8988T (cell line): ENCODE results near the gene SMURF2.
"Not testable (repeated sequence)": the region's sequence is repeated elsewhere in the genome, so short reads cannot be mapped to it uniquely, and the experiment has no call there.

ENCODE experiments used
- DNase-seq: peaks from one replicate; pipeline ENCODE4 v3.0.0; 2011

Gene SMURF2

GRCh38 chr17:64628641-64629040 is 33.5 kb downstream of the SMURF2 start:
- no peak for DNase-seq

DNA sequence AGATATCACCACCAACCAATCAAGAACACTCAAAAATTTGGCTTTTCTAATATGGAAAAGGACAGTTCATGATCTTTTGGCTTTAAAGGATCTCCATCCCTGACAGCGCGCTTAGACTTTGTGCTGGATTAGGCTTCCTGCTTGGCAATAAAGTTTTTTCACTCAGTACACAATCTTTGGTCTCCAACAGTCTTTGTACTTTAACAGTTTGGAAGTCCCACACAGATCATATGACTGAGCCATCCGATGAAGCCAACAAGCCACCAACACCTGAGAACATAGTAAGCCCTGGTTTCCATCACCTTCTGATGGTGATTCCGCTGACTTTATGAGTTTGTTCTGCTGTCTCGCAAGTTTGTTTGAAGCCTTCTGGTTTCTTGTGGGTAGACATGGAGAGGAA is 34.3 kb downstream of the SMURF2 start:
- DNase-seq, result no peak

GRCh38 chr17:64626827-64627226 is 35.3 kb downstream of the SMURF2 start:
- no peak for DNase-seq

DNA sequence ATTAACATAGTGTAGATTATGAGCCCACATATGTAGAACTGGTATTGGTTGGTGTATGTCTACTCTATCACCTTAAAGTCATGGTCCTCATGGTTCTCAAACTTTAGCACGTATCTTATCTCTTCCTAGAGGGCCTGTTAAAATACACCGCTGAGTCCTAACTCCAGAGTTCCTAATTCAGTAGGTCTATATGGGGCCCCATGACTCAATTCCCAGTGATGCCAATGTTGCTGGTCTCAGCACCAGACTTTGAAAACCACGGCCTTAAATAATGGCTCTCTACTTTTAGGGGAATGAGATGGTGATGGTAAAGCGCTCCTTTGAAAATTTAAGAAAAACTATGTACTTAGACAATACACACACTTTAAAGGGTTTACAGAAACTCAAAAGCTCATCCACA is 36.6 kb downstream of the SMURF2 start:
- DNase-seq, result no peak

DNA sequence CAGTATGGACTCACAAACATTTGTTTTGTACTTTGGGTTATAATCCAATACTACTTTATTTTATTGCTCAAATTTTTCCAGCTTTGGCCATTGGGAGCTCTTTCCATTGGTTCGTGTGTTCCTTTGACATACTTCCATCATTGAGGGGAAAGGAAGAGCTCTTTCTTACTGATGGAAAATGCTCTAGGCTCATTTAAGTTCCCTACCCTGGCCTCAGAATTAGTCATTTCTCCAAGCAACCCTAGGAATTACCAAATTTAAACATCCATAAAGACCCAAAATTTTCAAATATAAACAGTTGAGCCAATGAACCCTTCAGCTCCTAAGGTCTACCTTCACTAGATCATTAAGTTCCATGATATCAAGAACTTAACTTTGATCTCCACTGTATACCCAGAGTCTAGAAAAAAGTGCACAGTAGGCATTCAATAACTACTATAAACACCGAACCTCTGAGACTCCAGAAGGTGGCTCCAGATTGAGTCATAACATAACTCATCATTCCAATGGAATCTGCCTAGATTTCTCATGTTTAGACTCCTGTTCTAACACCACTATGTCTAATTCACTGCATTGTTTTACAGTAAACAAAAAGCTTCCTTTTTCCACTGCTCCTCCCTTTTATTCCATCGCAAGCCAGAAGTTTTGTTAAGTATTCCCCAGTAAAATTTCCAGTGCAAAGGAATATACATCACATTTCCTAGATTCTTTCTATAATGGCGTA is 39.0 kb downstream of the SMURF2 start:
- DNase-seq, result no peak

- DNase-seq, result no peak
Observed at GRCh38 chr17:64621772-64622171, 40.3 kb downstream of the SMURF2 start.

DNA sequence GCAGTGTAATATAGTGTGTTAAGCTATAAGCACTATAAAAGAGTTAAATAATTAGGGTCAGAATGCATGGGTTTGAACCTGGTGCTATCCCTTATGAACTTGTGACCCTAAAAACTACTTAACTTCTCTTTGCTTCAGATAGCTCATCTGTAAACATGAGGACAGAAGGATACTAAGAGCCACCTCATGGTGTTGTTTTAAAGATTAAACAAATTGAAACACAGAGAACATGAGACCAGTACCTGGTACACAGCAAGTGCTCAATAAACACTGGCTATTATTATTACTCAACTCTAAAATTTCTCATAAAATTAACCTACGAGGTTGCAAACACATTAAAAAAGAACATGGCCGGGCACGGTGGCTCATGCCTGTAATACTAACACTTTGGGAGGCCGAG is 43.3 kb downstream of the SMURF2 start:
- DNase-seq, result no peak

DNA sequence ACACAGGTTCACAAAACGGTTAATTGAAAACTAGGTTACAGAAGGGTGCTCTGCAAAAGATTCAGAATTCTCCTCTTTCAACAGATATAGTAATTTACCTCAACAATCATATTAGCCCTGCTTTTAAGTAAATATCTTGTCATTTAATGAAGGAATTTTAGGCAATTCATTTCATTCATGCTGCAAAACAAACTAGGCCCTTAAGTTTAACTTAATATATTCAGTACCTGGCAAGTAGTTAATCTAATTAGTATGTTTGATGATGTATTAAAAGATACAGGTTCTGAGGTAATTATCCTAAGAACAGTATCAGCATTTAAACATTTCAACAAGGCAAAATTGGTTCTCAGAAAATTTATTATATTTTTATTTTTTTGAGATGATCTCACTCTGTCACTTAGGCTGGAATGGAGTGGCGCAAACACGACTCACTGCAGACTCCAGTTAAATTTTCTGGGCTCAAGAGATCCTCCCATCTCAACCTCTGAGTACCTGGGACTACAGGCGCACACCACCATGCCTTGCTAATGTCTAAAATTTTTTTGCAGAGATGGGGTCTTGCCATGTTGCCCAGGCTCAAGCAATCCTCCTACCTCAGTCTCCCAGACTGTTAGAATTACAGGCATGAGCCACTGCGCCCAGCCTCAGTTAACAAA is 44.9 kb downstream of the SMURF2 start:
- no peak for DNase-seq

- DNase-seq, result no peak
Observed at GRCh38 chr17:64615028-64615677, 47.0 kb downstream of the SMURF2 start.

DNA sequence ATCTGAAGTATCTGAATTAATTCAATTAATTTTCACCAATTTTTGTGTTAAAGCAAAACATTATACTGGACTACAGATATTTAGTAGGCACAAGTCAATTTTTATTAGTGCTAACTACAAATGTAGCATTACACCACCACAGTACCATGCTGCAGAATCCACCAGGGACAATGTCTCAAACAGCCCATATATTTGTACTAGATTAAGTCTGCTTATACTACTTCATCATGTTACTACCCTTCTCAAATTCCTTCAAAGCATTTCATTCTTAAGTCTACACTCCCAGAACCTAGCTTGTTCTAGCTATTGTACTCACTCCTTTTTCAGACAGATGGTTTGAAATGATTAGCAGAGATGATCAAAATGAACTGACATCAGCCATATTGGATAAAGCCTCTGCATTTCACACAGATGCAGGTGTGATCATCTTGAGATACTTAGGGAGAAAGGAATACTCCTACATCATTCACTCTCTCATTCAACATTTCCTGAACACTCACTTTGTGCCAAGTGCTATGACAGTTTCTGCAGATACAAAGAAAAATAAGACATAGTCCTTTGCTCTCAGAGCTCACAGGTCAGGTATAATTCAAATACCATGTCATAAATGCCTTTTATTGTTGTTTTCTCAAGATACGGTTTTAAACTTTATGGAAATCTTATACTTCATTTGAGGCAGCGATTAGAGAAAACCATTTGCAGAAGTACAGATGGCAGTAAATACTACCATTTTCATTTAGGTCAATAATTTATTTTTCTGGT is 47.7 kb downstream of the SMURF2 start:
- no peak for DNase-seq

DNA sequence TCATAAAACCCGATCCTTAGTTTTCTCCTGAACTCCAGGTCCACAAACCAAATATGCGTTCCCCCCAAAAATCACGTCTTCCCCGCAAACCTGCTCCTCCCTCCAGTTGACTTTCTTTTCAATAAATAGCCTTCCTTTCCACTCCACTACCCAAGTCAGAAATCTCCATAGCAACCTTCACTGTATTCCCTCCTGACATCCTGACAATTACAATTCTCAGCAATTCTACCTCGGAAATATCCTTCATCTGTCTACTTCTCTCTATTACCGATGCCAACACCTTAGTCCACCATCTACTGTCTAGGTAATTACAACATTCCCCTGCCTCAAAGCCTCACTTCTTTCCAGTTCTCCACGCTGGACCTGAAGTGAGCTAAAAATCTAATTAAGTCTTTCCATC is 50.7 kb downstream of the SMURF2 start:
- DNase-seq, result no peak

DNA sequence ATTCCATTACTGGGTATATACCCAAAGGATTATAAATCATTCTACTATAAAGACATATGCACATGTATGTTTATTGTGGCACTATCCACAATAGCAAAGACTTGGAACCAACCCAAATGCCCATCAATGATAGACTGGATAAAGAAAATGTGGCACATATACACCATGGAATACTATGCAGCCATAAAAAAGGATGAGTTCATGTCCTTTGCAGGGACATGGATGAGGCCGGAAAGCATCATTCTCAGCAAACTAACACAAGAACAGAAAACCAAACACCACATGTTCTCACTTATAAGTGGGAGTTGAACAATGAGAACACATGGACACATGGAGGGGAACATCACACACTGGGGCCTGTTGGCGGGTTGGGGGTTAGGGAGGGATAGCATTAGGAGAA is 51.9 kb downstream of the SMURF2 start:
- DNase-seq, result not testable (repeated sequence)

GRCh38 chr17:64608571-64608981 is 53.5 kb downstream of the SMURF2 start:
- DNase-seq, result no peak

GRCh38 chr17:64607862-64608565 is 54.1 kb downstream of the SMURF2 start:
- no peak for DNase-seq

DNA sequence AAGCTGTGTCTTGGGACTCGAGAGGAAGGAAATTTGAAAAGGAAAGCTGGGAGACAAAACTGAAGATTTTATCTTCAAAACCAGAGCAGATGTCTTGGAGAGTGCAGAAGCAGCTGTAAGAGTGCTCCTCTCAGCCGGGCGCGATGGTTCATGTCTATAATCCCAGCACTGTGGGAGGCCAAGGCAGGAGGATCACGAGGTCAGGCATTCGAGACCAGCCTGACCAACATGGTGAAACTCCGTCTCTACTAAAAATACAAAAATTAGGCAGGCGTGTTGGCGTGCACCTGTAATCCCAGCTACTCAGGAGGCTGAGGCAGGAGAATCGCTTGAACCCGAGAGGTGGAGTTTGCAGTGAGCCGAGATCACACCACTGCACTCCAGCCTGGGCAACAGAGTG is 57.6 kb downstream of the SMURF2 start:
- not testable (repeated sequence) for DNase-seq

DNA sequence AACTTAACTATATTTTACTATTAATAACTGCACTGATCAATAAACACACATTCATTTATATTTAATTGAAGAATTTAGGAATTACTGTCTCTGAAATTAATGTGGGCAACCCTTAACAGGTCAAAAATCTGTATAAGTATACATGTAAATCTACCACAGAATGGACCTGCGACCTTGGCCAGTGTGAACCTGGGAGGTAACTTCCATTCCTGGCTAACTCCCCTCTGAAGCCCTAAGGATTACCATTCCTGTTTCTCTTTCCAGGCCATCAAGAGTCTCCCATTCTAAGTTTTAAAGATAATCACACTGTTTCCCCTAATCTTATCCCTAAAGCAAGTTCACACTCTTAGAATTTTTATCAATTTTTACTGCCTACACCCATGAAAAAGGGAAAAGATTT is 58.1 kb downstream of the SMURF2 start:
- no peak for DNase-seq

GRCh38 chr17:64599827-64600226 is 62.3 kb downstream of the SMURF2 start:
- no peak for DNase-seq

DNA sequence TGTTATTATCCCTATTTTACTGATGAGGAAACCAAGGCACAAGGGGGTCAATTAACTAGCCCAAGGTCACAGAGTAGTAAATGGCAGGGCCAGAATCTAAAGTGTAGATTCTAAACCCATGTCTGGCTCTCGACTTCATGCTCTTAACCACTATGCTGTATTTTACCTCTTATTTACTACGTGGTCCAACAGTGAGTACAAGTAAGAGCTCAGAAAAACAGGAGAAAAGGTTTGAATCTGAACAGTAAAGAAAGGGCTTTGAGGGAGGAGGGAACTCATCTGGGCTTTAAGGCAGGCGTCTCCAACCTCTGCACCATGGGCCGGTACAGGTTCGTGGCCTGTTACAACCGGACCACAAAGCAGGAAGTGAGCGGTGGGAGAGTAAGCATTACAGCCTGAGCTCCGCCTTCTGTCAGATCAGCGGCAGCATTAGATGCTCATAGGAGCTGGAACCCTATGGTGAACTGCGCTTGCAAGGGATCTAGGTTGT is 62.9 kb downstream of the SMURF2 start:
- DNase-seq, result no peak

GRCh38 chr17:64598672-64599071 is 63.4 kb downstream of the SMURF2 start:
- DNase-seq, result no peak

- DNase-seq, result no peak
Observed at GRCh38 chr17:64596988-64597387, 65.1 kb downstream of the SMURF2 start.

- no peak for DNase-seq
Observed at GRCh38 chr17:64596439-64596838, 65.7 kb downstream of the SMURF2 start.

DNA sequence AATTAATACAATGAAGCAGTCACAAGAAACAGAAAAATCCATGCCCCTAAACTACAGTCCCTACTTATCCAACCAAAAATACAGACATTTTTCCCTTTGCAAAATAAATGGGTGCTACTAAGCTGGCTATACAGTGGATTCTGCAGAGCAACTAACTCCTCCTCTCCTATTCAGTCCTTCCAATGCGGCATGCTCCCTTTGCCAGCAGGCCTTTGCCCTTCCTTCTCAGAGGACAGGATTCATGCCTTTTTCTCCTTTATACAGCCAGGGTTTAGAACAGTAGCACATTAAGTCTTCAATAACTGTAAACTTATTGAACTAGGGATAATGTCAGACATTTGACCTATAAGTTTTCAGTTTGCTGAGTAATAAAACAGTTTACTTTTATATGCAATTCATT is 70.2 kb downstream of the SMURF2 start:
- no peak for DNase-seq

DNA sequence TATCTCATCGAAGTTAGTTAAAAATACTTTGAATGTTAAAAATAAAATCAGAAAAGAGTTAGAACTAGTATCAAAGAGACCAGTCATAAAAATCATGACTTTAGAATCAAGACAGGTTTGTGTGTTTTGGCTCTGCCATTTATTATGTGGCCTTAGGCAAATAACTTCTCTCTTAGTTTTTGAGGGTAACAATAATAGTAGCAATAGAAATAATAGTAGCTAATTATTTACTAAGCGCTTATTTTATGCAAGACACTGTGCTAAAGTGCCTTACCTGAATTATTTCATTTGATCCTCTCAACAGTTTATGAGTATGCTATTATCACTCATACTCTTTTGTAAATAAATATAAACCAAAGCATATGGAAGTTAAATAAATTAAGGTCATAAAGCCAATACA is 77.0 kb downstream of the SMURF2 start:
- no peak for DNase-seq
